B cell (primary cell): ENCODE data around the gene P2RY6. TPM values are rescaled to one million over a fixed set of nuclear protein-coding genes. Genes with fewer than 3 reads are reported as not detected.

Experiments used
- ATAC-seq: fragments of 200-7000 bp; cut with Tn5 transposase; one replicate; pipeline ENCODE4 v1.10.0; 2021; ENCODE audit warnings: low read depth, mild to moderate bottlenecking, moderate number of reproducible peaks, moderate library complexity
- CTCF ChIA-PET: fragments of 350-600 bp; sonication (Branson Sonifier 250); formaldehyde crosslinking; loops from one replicate; lab custom pipeline; 2021; ENCODE audit warnings: antibody characterized with exemption, inconsistent platforms; lab: Charles Lee
- POLR2A ChIA-PET: fragments of 350-600 bp; sonication (Branson Sonifier 250); formaldehyde crosslinking; loops from one replicate; lab custom pipeline; 2021; ENCODE audit warnings: antibody characterized with exemption; lab: Charles Lee
- DNase-seq: peaks from one replicate; pipeline ENCODE4 v3.0.0; 2013
- H2AFZ ChIP-seq: 2 replicates; pipeline ENCODE4 v1.6.1; 2012; ENCODE audit warnings: mild to moderate bottlenecking, low read depth, low read length; ENCODE audit not compliant: insufficient read depth, poor library complexity, severe bottlenecking
- H3K27ac ChIP-seq, 2 donors: 1 replicate in 1 of 2; 2 replicates in 1 of 2; pipeline ENCODE4 v1.5.1; 2012 to 2013; ENCODE audit warnings: low read length in 2 of 2, mild to moderate bottlenecking in 2 of 2, moderate library complexity in 1 of 2
- H3K27me3 ChIP-seq, 4 experiments: fragments of 200-600 bp in 1 of 4; sonication (generic) in 1 of 4; replicated peaks in 1 of 4; 1 replicate in 2 of 4; 2 replicates in 2 of 4; pipeline versions ENCODE4 v1.6.1 to v1.7.0; 2013 to 2016; ENCODE audit warnings: low read length in 3 of 4, mild to moderate bottlenecking in 2 of 4, mixed read lengths in 1 of 4, moderate library complexity in 1 of 4; ENCODE audit not compliant: insufficient read depth in 4 of 4, control insufficient read depth in 3 of 4; ENCODE audit errors: control extremely low read depth in 1 of 4
- H3K36me3 ChIP-seq, 2 experiments: replicated peaks in 1 of 2; 1 replicate in 1 of 2; 2 replicates in 1 of 2; pipeline versions ENCODE4 v1.6.1 to v1.7.1; 2013; ENCODE audit warnings: low read length in 1 of 2; ENCODE audit not compliant: insufficient read depth in 2 of 2, control insufficient read depth in 1 of 2; ENCODE audit errors: control extremely low read depth in 1 of 2, extremely low read depth in 1 of 2
- H3K4me1 ChIP-seq, 2 donors: fragments of 200-600 bp in 1 of 2; sonication (generic) in 1 of 2; 1 replicate in 1 of 2; 2 replicates in 1 of 2; pipeline versions ENCODE4 v1.5.1 to v1.6.1; 2013 to 2017; ENCODE audit warnings: low read length in 2 of 2; ENCODE audit not compliant: control insufficient read depth in 2 of 2, insufficient read depth in 2 of 2
- H3K4me2 ChIP-seq: replicated peaks from 2 replicates; pipeline ENCODE3; 2012; ENCODE audit warnings: mild to moderate bottlenecking, low read depth, low read length; ENCODE audit not compliant: poor library complexity, severe bottlenecking
- H3K4me3 ChIP-seq, 5 experiments: fragments of 200-600 bp in 1 of 5; sonication (generic) in 1 of 5; 1 replicate in 3 of 5; 2 replicates in 2 of 5; pipeline versions ENCODE4 v1.5.1 to v1.7.0; 2011 to 2016; ENCODE audit warnings: low read length in 4 of 5, mild to moderate bottlenecking in 4 of 5, low read depth in 2 of 5, control low read depth in 1 of 5, moderate library complexity in 1 of 5; ENCODE audit not compliant: insufficient read depth in 1 of 5; ENCODE audit errors: control extremely low read depth in 1 of 5, extremely low read depth in 1 of 5
- H3K79me2 ChIP-seq: fragments of 200-600 bp; sonication (generic); one replicate; pipeline ENCODE4 v1.6.0; 2016; ENCODE audit warnings: low read length; ENCODE audit not compliant: control insufficient read depth, insufficient read depth
- H3K9ac ChIP-seq: fragments of 200-600 bp; sonication (generic); 2 replicates; pipeline ENCODE4 v1.6.1; 2017; ENCODE audit warnings: mild to moderate bottlenecking, low read length, moderate library complexity
- H3K9me3 ChIP-seq, 3 donors: one replicate each; pipeline versions ENCODE4 v1.6.1 to v1.7.1; 2013; ENCODE audit warnings: low read length in 2 of 3; ENCODE audit not compliant: control insufficient read depth in 2 of 3, insufficient read depth in 1 of 3; ENCODE audit errors: control extremely low read depth in 1 of 3
- H4K20me1 ChIP-seq: 2 replicates; pipeline ENCODE4 v1.6.0; 2012; ENCODE audit warnings: mild to moderate bottlenecking, low read length; ENCODE audit not compliant: insufficient read depth, control insufficient read depth, poor library complexity, severe bottlenecking
- H3K27ac Mint-ChIP-seq: one replicate; pipeline ENCODE4 v1.8.0; 2021; ENCODE audit warnings: mixed read lengths
- H3K27me3 Mint-ChIP-seq: one replicate; pipeline ENCODE4 v1.8.0; 2021; ENCODE audit warnings: mixed read lengths
- H3K4me1 Mint-ChIP-seq: one replicate; pipeline ENCODE4 v1.8.0; 2021; ENCODE audit warnings: mixed read lengths
- H3K4me3 Mint-ChIP-seq: one replicate; pipeline ENCODE4 v1.8.0; 2021; ENCODE audit warnings: mixed read lengths
- H3K9me3 Mint-ChIP-seq: one replicate; pipeline ENCODE4 v1.8.0; 2022; ENCODE audit warnings: mixed read lengths; ENCODE audit not compliant: insufficient read depth
- EZH2 ChIP-seq: IDR thresholded peaks from 2 replicates; pipeline ENCODE4 v1.6.1; 2012; ENCODE audit warnings: borderline replicate concordance, low read depth, mild to moderate bottlenecking, moderate library complexity, low read length; ENCODE audit not compliant: insufficient read depth, poor library complexity, severe bottlenecking
- WGBS: methylation state at CpG from one replicate; pipeline ENCODE4 v1.1.5; 2013; ENCODE audit warnings: missing lambda C conversion rate; ENCODE audit not compliant: insufficient coverage; 5-methylcytosine and 5-hydroxymethylcytosine counted together
- intact Hi-C: fragments of 100-400 bp; cut with micrococcal nuclease; formaldehyde crosslinking; loops from one replicate; pipeline ENCODE4 v1.10.0; 2022
- polyA plus RNA-seq: library from polyadenylated mRNA; depleted of rRNA; stranded (reverse); fragments of >200 nt; gene quantifications from 2 replicates; pipeline ENCODE4 v1.2.3, GENCODE V29; 2012
- total RNA-seq, 2 donors: library from RNA; stranded (reverse); fragments of 120-200 nt in 1 of 2; gene quantifications; 1 replicate in 1 of 2; 2 replicates in 1 of 2; pipeline versions ENCODE4 v1.2.3 to v1.2.4, GENCODE V29; 2013 to 2022
- TF ChIP-seq, protein P1 (sequence below): fragments of 200-600 bp; IDR thresholded peaks from one replicate; pipeline ENCODE4 v1.8.0; 2022; ENCODE audit warnings: antibody characterized with exemption, mild to moderate bottlenecking

The P2RY6 gene
- total and polyA plus RNA-seq, 2 donors (not counting 1 experiment from before 2014, with no cell fraction given), result 0.25 TPM; not detected in 1

GRCh38 chr11:73267906-73268540 is 4.1 kb upstream of the P2RY6 start:
- Histone ChIP-seq H3K9ac (no peak overlapping the region), H3K27me3 (peaks cover 0 to 31% (median 22%) of the 10 kb centered on the region in 4 experiments), H3K36me3 (no peaks in the 10 kb centered on the region), H3K4me2 (no peak overlapping the region), H3K4me1 (peaks cover 0 to 17% of the 10 kb centered on the region in 2 donors), H3K27ac (no peak overlapping the region), H3K9me3 (no peaks in the 10 kb centered on the region), H3K79me2 (no peaks in the 10 kb centered on the region), H3K4me3 (no peak overlapping the region), H4K20me1 (no peaks in the 10 kb centered on the region), H2AFZ (no peak overlapping the region)
- ChIA-PET POLR2A (no interaction called here), CTCF (interaction anchor here (1.2 kb wide), 1 partner anchor 30 kb away, joined by 3 read pairs; no protein-coding TSS in a partner anchor)
- ATAC-seq (no peak), DNase-seq (no peak)
- Mint-ChIP-seq H3K4me3 (no peak overlapping the region), H3K4me1 (peaks cover 19% of the 10 kb centered on the region), H3K27me3 (peaks cover 26% of the 10 kb centered on the region), H3K9me3 (no peaks in the 10 kb centered on the region), H3K27ac (no peak overlapping the region)
- 85% methylated on average over 6 of the region's 8 CpGs for WGBS
- intact Hi-C loops, result no loop called here
- TF ChIP-seq, protein P1, sequence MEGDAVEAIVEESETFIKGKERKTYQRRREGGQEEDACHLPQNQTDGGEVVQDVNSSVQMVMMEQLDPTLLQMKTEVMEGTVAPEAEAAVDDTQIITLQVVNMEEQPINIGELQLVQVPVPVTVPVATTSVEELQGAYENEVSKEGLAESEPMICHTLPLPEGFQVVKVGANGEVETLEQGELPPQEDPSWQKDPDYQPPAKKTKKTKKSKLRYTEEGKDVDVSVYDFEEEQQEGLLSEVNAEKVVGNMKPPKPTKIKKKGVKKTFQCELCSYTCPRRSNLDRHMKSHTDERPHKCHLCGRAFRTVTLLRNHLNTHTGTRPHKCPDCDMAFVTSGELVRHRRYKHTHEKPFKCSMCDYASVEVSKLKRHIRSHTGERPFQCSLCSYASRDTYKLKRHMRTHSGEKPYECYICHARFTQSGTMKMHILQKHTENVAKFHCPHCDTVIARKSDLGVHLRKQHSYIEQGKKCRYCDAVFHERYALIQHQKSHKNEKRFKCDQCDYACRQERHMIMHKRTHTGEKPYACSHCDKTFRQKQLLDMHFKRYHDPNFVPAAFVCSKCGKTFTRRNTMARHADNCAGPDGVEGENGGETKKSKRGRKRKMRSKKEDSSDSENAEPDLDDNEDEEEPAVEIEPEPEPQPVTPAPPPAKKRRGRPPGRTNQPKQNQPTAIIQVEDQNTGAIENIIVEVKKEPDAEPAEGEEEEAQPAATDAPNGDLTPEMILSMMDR, result no peak
- TF ChIP-seq EZH2, result no peak

DNA sequence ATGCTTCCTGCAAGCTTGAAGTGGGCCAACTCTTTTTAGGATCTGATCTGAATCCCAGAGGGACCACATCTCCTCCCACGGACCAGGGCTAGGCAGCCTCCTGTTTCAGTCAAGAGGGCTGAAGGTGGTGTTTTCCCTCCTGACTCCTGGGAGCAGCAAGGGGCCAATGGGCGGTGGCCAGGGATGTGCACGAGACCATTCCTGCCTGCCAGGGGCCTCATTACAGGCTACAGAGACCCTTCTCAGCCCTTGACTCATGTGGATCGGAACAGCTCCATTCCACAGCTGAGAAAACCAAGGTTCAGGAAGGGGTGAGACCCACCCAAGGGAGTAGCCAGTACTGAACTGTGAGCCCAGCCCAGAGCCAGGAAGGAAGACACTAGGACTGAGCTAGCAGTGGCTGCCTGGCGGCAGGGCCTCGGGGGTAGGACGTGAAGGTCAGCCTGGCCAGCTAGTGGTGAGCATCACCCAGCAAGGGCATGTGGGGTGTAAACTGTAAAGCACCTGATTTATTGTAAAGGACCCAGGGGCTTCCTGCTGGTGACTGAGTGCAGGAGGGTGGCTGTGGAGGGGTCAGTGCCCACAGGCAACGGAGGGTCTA is 3.4 kb upstream of the P2RY6 start:
- no peak for DNase-seq
- intact Hi-C loops, result no loop called here
- H3K9me3 Mint-ChIP-seq, result no peaks in the 10 kb centered on the region

More for the DNA sequence above, 3.4 kb upstream of the P2RY6 start:
- Mint-ChIP-seq H3K27me3 (peaks cover 21% of the 10 kb centered on the region), H3K4me1 (peaks cover 19% of the 10 kb centered on the region), H3K27ac (no peak overlapping the region), H3K4me3 (no peak overlapping the region)
- ChIA-PET POLR2A (no interaction called here), CTCF (interaction anchor here (0.8 kb wide), 1 partner anchor 543 kb away, joined by 3 read pairs; no protein-coding TSS in a partner anchor)
- TF ChIP-seq, protein P1, result no peak
- TF ChIP-seq EZH2, result no peak
- Histone ChIP-seq H3K27me3 (peaks cover 0 to 24% (median 15%) of the 10 kb centered on the region in 4 experiments), H4K20me1 (no peaks in the 10 kb centered on the region), H2AFZ (no peak overlapping the region), H3K79me2 (no peaks in the 10 kb centered on the region), H3K4me1 (peaks cover 0 to 17% of the 10 kb centered on the region in 2 donors), H3K36me3 (no peaks in the 10 kb centered on the region), H3K9me3 (no peaks in the 10 kb centered on the region), H3K27ac (no peak overlapping the region), H3K4me2 (no peak overlapping the region), H3K9ac (no peak overlapping the region), H3K4me3 (no peak overlapping the region)
- no peak for ATAC-seq
- 91% methylated on average over 6 of the region's 8 CpGs for WGBS
